Aorta (tissue), 5 donors: ENCODE measurements around the gene KATNIP. TPM values are rescaled to one million over a fixed set of nuclear protein-coding genes. Genes with fewer than 3 reads are reported as not detected.

Experiments used
- ATAC-seq: fragments of 200-7000 bp; cut with Tn5 transposase; one replicate; pipeline ENCODE4 v1.9.1; 2022; ENCODE audit warnings: moderate library complexity; ENCODE audit not compliant: low FRiP score
- DNase-seq, 2 donors: peaks; one replicate each; pipeline ENCODE4 v3.0.0-alpha.2; 2020
- H3K27ac ChIP-seq, 2 donors: one replicate each; pipeline ENCODE4 v1.5.1; 2013; ENCODE audit warnings: low read length in 2 of 2, mild to moderate bottlenecking in 2 of 2, moderate library complexity in 2 of 2, control low read depth in 1 of 2, inconsistent platforms in 1 of 2, low read depth in 1 of 2
- H3K27me3 ChIP-seq, 2 donors: one replicate each; pipeline ENCODE4 v1.6.1; 2013; ENCODE audit warnings: control low read depth in 1 of 2, low read length in 1 of 2, mild to moderate bottlenecking in 1 of 2, moderate library complexity in 1 of 2; ENCODE audit not compliant: insufficient read depth in 2 of 2, control insufficient read depth in 1 of 2
- H3K36me3 ChIP-seq, 2 donors: one replicate each; pipeline ENCODE4 v1.6.1; 2013; ENCODE audit warnings: control low read depth in 1 of 2, low read length in 1 of 2, mild to moderate bottlenecking in 1 of 2; ENCODE audit not compliant: insufficient read depth in 2 of 2, control insufficient read depth in 1 of 2
- H3K4me1 ChIP-seq, 2 donors: one replicate each; pipeline ENCODE4 v1.6.1; 2013; ENCODE audit warnings: low read length in 2 of 2, control low read depth in 1 of 2, mild to moderate bottlenecking in 1 of 2, moderate library complexity in 1 of 2; ENCODE audit not compliant: insufficient read depth in 2 of 2, control insufficient read depth in 1 of 2
- H3K4me3 ChIP-seq, 2 donors: one replicate each; pipeline ENCODE4 v1.5.1; 2013; ENCODE audit warnings: low read length in 2 of 2, control low read depth in 1 of 2, mild to moderate bottlenecking in 1 of 2
- H3K9me3 ChIP-seq: one replicate; pipeline ENCODE4 v1.6.1; 2013; ENCODE audit warnings: mild to moderate bottlenecking, low read length; ENCODE audit not compliant: control insufficient read depth
- WGBS, 2 donors: extraction: QIAGEN DNeasy Blood & Tissue Kit; methylation state at CpG; one replicate each; pipeline ENCODE4 v1.1.7; 2013; 5-methylcytosine and 5-hydroxymethylcytosine counted together
- intact Hi-C, 2 donors: fragments of 100-400 bp; cut with DNase I; formaldehyde crosslinking; loops; one replicate each; pipeline versions ENCODE4 v1.14.2 to v1.15.0; 2022
- long read RNA-seq, 2 donors: library from polyadenylated mRNA; unstranded; transcript quantifications; one replicate each; pipeline ENCODE4 v2.0.0, GENCODE V29; 2020 to 2021
- polyA plus RNA-seq, 2 donors: library from polyadenylated mRNA; stranded (reverse); fragments of 200-250 nt; gene quantifications; one replicate each; pipeline ENCODE4 v1.2.3, GENCODE V29; 2013
- total RNA-seq, 2 donors: library from RNA; stranded (reverse); fragmentation: NEBNext Ultra II Directional; extraction: Animal tissue kit (Norgen Biotek cat#: 25700); gene quantifications; one replicate each; pipeline ENCODE4 v1.2.1, GENCODE V29; 2021
- donor health status: healthy with polysubstance abuse.
- donor health status: Bipolar disorder and iron deficiency.
- donor health status: DM: no; HTN: no; CAD: no.
- donor health status: DM: no; HTN: no; CAD: no.
- donor health status: DM: yes; HTN: yes; CAD: no.

KATNIP gene
- total RNA-seq (10 to 100 TPM; 18.9 to 29.4 TPM), polyA plus RNA-seq (1 to 10 TPM in 1 of 2 donors, under 1 TPM in 1; 0.88 to 9.5 TPM)
- long read RNA-seq, donor 1, partial matches to known transcripts: 6 of 21 reads
- long read RNA-seq, donor 1, other reads (novel, unspliced or antisense): 12 of 21 reads
- long read RNA-seq, donor 2, partial matches to known transcripts: 6 of 22 reads
- long read RNA-seq, donor 2, other reads (novel, unspliced or antisense): 14 of 22 reads

- WGBS, 2 donors: 0% methylated on average over 56 to 59 of the region's 59 CpGs
- DNase-seq (peak; percentile 100), ATAC-seq (peak; percentile 100)
Measured at GRCh38 chr16:27549746-27550581, at the start of gene KATNIP, which contains the start of gene GTF3C1. TSS of gene KATNIP (plus strand) at chr16:27550144. CDS start at chr16:27550171, 27 bp downstream. TSS of gene GTF3C1 (minus strand) at chr16:27549913. CDS start at chr16:27549890, 23 bp downstream.

GRCh38 chr16:27500801-27501200 is 49.1 kb upstream of the KATNIP start:
- H3K27me3 ChIP-seq: no peaks in the 10 kb centered on the region
- intact Hi-C loops: no loop called here
- H3K36me3 ChIP-seq: peaks cover 0 to 25% of the 10 kb centered on the region in 2 donors
- no peak for DNase-seq
- no peaks in the 10 kb centered on the region for H3K9me3 ChIP-seq
- H3K4me3 ChIP-seq: no peak overlapping the region
- H3K4me1 ChIP-seq: no peaks in the 10 kb centered on the region
- no peak for ATAC-seq
- no peak overlapping the region for H3K27ac ChIP-seq
- 87 to 93% methylated on average over 3 of the region's 3 CpGs for WGBS, 2 donors

More at GRCh38 chr16:27549746-27550581, at the start of gene KATNIP, which contains the start of gene GTF3C1:
- H3K4me3 ChIP-seq: peak within 1 kb of the TSS; percentile 93 to 95
- peak within 1 kb of the TSS in 1 of 2 donors; percentile 65 for H3K27ac ChIP-seq
- no peaks in the 10 kb centered on the region for H3K27me3 ChIP-seq
- H3K4me1 ChIP-seq: peaks cover 0 to 3% of the 10 kb centered on the region in 2 donors
- intact Hi-C loops: no loop called here
- H3K36me3 ChIP-seq: peaks cover 0 to 2% of the 10 kb centered on the region in 2 donors
- no peaks in the 10 kb centered on the region for H3K9me3 ChIP-seq

GRCh38 chr16:27503662-27504061 is 46.3 kb upstream of the KATNIP start:
- H3K9me3 ChIP-seq: no peaks in the 10 kb centered on the region
- DNase-seq (no peak), ATAC-seq (no peak)
- H3K36me3 ChIP-seq: peaks cover 0 to 30% of the 10 kb centered on the region in 2 donors
- 80 to 88% methylated on average over 5 of the region's 5 CpGs for WGBS, 2 donors
- intact Hi-C loops: no loop called here
- no peaks in the 10 kb centered on the region for H3K4me1 ChIP-seq
- H3K4me3 ChIP-seq: no peak overlapping the region
- H3K27ac ChIP-seq: no peak overlapping the region
- no peaks in the 10 kb centered on the region for H3K27me3 ChIP-seq

GRCh38 chr16:27505297-27506236 is 44.4 kb upstream of the KATNIP start:
- H3K4me1 ChIP-seq: no peaks in the 10 kb centered on the region
- ATAC-seq (no peak), DNase-seq (no peak)
- peaks cover 0 to 29% of the 10 kb centered on the region in 2 donors for H3K36me3 ChIP-seq
- 90 to 91% methylated on average over 13 of the region's 13 CpGs for WGBS, 2 donors
- H3K27me3 ChIP-seq: no peaks in the 10 kb centered on the region
- no peak overlapping the region for H3K27ac ChIP-seq
- no peak overlapping the region for H3K4me3 ChIP-seq
- no peaks in the 10 kb centered on the region for H3K9me3 ChIP-seq
- intact Hi-C loops: no loop called here

GRCh38 chr16:27506771-27507170 is 43.2 kb upstream of the KATNIP start:
- DNase-seq (no peak), ATAC-seq (no peak)
- Histone ChIP-seq H3K27me3 (no peaks in the 10 kb centered on the region), H3K4me3 (no peak overlapping the region), H3K27ac (no peak overlapping the region), H3K9me3 (no peaks in the 10 kb centered on the region), H3K36me3 (peaks cover 0 to 28% of the 10 kb centered on the region in 2 donors), H3K4me1 (no peaks in the 10 kb centered on the region)
- intact Hi-C loops: no loop called here
- WGBS, 2 donors: 94 to 96% methylated on average over 17 of the region's 17 CpGs

GRCh38 chr16:27508476-27508875 is 41.5 kb upstream of the KATNIP start:
- H3K27me3 ChIP-seq: no peaks in the 10 kb centered on the region
- no peak overlapping the region for H3K27ac ChIP-seq
- no peaks in the 10 kb centered on the region for H3K9me3 ChIP-seq
- no peaks in the 10 kb centered on the region for H3K4me1 ChIP-seq
- intact Hi-C loops: no loop called here
- H3K4me3 ChIP-seq: no peak overlapping the region
- WGBS, 2 donors: 87 to 88% methylated on average over 9 of the region's 9 CpGs
- no peak for DNase-seq
- no peak for ATAC-seq
- peaks cover 0 to 20% of the 10 kb centered on the region in 2 donors for H3K36me3 ChIP-seq

- Histone ChIP-seq H3K4me3 (no peak overlapping the region), H3K36me3 (peaks cover 0 to 10% of the 10 kb centered on the region in 2 donors), H3K27ac (no peak overlapping the region), H3K9me3 (no peaks in the 10 kb centered on the region), H3K27me3 (no peaks in the 10 kb centered on the region), H3K4me1 (no peaks in the 10 kb centered on the region)
- intact Hi-C loops: no loop called here
- WGBS, 2 donors: 72 to 77% methylated on average over 22 of the region's 22 CpGs
- ATAC-seq (no peak), DNase-seq (no peak)
Measured at GRCh38 chr16:27511657-27512448, 38.1 kb upstream of the KATNIP start.

- WGBS, 2 donors: 87 to 88% methylated on average over 12 of the region's 12 CpGs
- ATAC-seq (no peak), DNase-seq (no peak)
- Histone ChIP-seq H3K27me3 (no peaks in the 10 kb centered on the region), H3K27ac (no peak overlapping the region), H3K9me3 (no peaks in the 10 kb centered on the region), H3K4me3 (no peak overlapping the region), H3K4me1 (no peaks in the 10 kb centered on the region), H3K36me3 (peaks cover 3 to 6% of the 10 kb centered on the region in 2 donors)
- intact Hi-C loops: no loop called here
Measured at GRCh38 chr16:27514806-27515205, 35.1 kb upstream of the KATNIP start.
